GM10248 (cell line): ENCODE results near the gene METTL25B.
A peak's percentile ranks its signal among the peaks of the same experiment; 100 is the strongest.
"Not testable (repeated sequence)": the region's sequence is repeated elsewhere in the genome, so short reads cannot be mapped to it uniquely, and the experiment has no call there.

Source experiments
- CTCF ChIA-PET: fragments of 300-600 bp; sonication (Branson Sonifier 250); formaldehyde crosslinking; extraction: SDS; loops from one replicate; lab custom pipeline; 2021; ENCODE audit warnings: antibody characterized with exemption; lab: Yijun Ruan, JAX
- POLR2A ChIA-PET: fragments of 350-650 bp; sonication (Branson Sonifier 250); formaldehyde crosslinking; extraction: SDS; loops from one replicate; lab custom pipeline; 2020; ENCODE audit warnings: antibody characterized with exemption; lab: Yijun Ruan, JAX
- DNase-seq: peaks from one replicate; pipeline ENCODE4 v3.0.0; 2012; ENCODE audit errors: extremely low spot score
- CTCF ChIP-seq: IDR thresholded peaks from 2 replicates; pipeline ENCODE4 v1.5.1; 2012; ENCODE audit warnings: mild to moderate bottlenecking, low read depth; ENCODE audit errors: extremely low read depth, missing control alignments, control extremely low read depth

METTL25B gene

GRCh38 chr1:156760092-156760795 lies 32.0 kb downstream of the METTL25B start:
- TF ChIP-seq CTCF: no peak
- POLR2A ChIA-PET: no interaction called here
- DNase-seq: no peak
- CTCF ChIA-PET: interaction anchor here (0.6 to 1.2 kb wide), 2 partner anchors 9 to 205 kb away, joined by 3 read pairs; partner anchors contain the start of gene HDGF

GRCh38 chr1:156760796-156761104 lies 32.5 kb downstream of the METTL25B start:
- ChIA-PET POLR2A (interaction anchor here (0.7 kb wide), 1 partner anchor 235 kb away, joined by 6 read pairs; no protein-coding TSS in a partner anchor), CTCF (interaction anchor here (0.6 to 1.2 kb wide), 2 partner anchors 9 to 206 kb away, joined by 3 read pairs; partner anchors contain the start of gene HDGF)
- DNase-seq: no peak
- TF ChIP-seq CTCF: no peak

GRCh38 chr1:156765136-156765535 lies 36.9 kb downstream of the METTL25B start:
- POLR2A ChIA-PET, DNase-seq: not testable (repeated sequence)
- CTCF ChIA-PET: interaction anchor here (0.8 to 9.6 kb wide), 3 partner anchors 9 to 37 kb away, joined by 3 to 94 read pairs (median 6); partner anchors contain the start of genes ISG20L2 and METTL25B

- ChIA-PET POLR2A (no interaction called here), CTCF (interaction anchor here (1.1 to 9.6 kb wide), 2 partner anchors 18 to 38 kb away, joined by 6 to 94 read pairs; partner anchors contain the start of genes ISG20L2 and METTL25B)
- TF ChIP-seq CTCF: no peak
- DNase-seq: no peak
Observed at GRCh38 chr1:156765666-156766065, 37.4 kb downstream of the METTL25B start.

- ChIA-PET POLR2A (interaction anchor here (0.6 to 1.5 kb wide), 6 partner anchors 14 to 493 kb away, joined by 3 to 15 read pairs (median 4); partner anchors contain the start of genes HDGF and MRPL24), CTCF (interaction anchor here (0.9 to 9.6 kb wide), 9 partner anchors 10 to 60 kb away, joined by 3 to 94 read pairs (median 3); partner anchors contain the start of genes ISG20L2 and METTL25B)
- TF ChIP-seq CTCF: no peak
- no peak for DNase-seq
Observed at GRCh38 chr1:156766298-156767100, 38.2 kb downstream of the METTL25B start.

- peak; percentile 92 for DNase-seq
- POLR2A ChIA-PET: interaction anchor here (0.6 to 1.5 kb wide), 7 partner anchors 15 to 494 kb away, joined by 3 to 15 read pairs (median 5); partner anchors contain the start of genes HDGF and MRPL24
- no peak for TF ChIP-seq CTCF
- CTCF ChIA-PET: interaction anchor here (0.9 to 9.6 kb wide), 9 partner anchors 11 to 74 kb away, joined by 3 to 94 read pairs (median 3); partner anchors contain the start of genes ISG20L2 and METTL25B
Observed at GRCh38 chr1:156767101-156767878, 39.0 kb downstream of the METTL25B start, which contains the start of gene PRCC. TSS of gene PRCC (plus strand) at chr1:156767535. CDS start at chr1:156767772, 237 bp downstream.
